Right lobe of liver (tissue), 4 donors: ENCODE results near the gene HDAC7.

Experiments
- POLR2A ChIP-seq: fragments of 450-650 bp; IDR thresholded peaks from one replicate; pipeline ENCODE4 v1.6.1; 2017; ENCODE audit warnings: antibody characterized with exemption, mild to moderate bottlenecking
- TF ChIP-seq, protein P1 (sequence below), 4 donors: fragments of 200-600 bp in 3 of 4; fragments of 450-650 bp in 1 of 4; IDR thresholded peaks; one replicate each; pipeline versions ENCODE4 v1.5.1 to v1.8.0; 2016 to 2022; ENCODE audit warnings: antibody characterized with exemption in 4 of 4, mild to moderate bottlenecking in 2 of 4
- donor health status: DM: no; HTN: no; CAD: no.
- donor health status: DM: no; HTN: no; CAD: no.
- donor health status: DM: no; HTN: yes; CAD: no.

DNA sequence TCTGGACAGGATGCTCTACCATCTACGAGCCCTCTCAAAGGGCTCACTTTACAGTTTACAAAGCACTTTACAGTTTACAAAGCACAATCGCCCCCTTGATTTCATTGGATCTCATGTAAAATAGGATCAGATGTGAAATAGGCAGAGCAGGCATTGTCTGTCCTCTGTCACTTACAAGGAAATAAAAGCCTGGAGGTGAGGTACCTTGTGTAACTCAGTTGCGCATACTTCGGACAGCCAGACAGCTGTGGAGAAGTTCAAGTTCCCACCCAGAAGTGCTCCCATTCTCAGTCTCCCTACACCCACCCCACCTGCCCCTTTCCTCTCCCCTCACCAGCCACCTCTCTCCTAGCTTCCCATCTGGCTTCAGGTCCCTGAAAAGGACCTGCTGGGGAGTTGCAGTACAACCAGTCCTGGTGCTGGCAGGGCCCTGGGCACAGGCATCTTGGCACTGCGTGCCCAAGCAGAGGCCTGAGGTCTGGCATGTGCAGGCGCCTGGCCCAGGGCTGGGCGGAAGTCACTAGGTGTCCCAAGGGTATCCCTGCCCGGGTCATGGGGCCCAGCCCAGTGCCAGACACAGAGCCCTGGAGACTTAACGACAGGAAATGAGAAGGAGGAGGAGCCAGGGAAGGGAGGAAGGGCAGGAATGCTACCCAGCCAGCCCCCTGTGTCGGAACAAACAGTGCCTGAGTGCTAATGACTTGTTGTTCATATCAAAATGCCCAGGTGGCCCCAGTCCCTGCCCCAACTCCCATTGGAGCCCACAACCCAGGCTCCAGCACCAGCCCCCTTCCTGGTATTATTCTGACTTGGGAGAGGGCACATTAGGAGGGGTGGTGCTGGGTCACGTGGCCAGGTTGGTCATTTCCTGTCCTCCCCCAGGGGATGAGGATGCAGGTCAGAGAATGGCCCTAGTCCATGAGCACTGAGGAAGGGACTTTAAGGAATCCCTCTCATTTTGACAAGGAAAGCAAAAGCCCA lies 66.4 kb downstream of the HDAC7 start:
- TF ChIP-seq, protein P1, sequence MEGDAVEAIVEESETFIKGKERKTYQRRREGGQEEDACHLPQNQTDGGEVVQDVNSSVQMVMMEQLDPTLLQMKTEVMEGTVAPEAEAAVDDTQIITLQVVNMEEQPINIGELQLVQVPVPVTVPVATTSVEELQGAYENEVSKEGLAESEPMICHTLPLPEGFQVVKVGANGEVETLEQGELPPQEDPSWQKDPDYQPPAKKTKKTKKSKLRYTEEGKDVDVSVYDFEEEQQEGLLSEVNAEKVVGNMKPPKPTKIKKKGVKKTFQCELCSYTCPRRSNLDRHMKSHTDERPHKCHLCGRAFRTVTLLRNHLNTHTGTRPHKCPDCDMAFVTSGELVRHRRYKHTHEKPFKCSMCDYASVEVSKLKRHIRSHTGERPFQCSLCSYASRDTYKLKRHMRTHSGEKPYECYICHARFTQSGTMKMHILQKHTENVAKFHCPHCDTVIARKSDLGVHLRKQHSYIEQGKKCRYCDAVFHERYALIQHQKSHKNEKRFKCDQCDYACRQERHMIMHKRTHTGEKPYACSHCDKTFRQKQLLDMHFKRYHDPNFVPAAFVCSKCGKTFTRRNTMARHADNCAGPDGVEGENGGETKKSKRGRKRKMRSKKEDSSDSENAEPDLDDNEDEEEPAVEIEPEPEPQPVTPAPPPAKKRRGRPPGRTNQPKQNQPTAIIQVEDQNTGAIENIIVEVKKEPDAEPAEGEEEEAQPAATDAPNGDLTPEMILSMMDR (IDR thresholded peaks at IDR 0.05) = no peak
- TF ChIP-seq POLR2A = no peak
